Urothelium cell line (cell line): ENCODE data around the gene VTA1.

Experiments used
- DNase-seq: peaks from one replicate; pipeline ENCODE4 v3.0.0; 2011; ENCODE audit warnings: low spot score, mixed read lengths
- FAIRE-seq: peaks from 2 replicates; lab custom pipeline; 2011; peaks lifted over from hg19 to GRCh38; lab: Jason Lieb, UNC

Gene VTA1

GRCh38 chr6:142260748-142261147 lies 113.7 kb downstream of the VTA1 start:
- no peak for DNase-seq
- FAIRE-seq, result no peak

- no peak for DNase-seq
- no peak for FAIRE-seq
These were observed 115.2 kb downstream of the VTA1 start for GRCh38 chr6:142262231-142262630.

- DNase-seq, result no peak
- no peak for FAIRE-seq
These were observed 118.4 kb downstream of the VTA1 start for GRCh38 chr6:142265476-142265875.

- no peak for DNase-seq
- no peak for FAIRE-seq
These were observed 119.0 kb downstream of the VTA1 start for GRCh38 chr6:142266060-142266459.

- no peak for FAIRE-seq
These were observed 124.4 kb downstream of the VTA1 start for GRCh38 chr6:142271476-142271875.

More at GRCh38 chr6:142271476-142271875, 124.4 kb downstream of the VTA1 start:
- DNase-seq, result no peak
